Parathyroid adenoma (tissue), 2 donors: Measurements from ENCODE around the gene TTC27.

Experiments used
- H2AFZ ChIP-seq: fragments of 300-600 bp; sonication (generic); one replicate; pipeline ENCODE4 v1.7.0; 2017; ENCODE audit warnings: antibody characterized with exemption, mild to moderate bottlenecking
- H3K27ac ChIP-seq: fragments of 300-600 bp; sonication (generic); one replicate; pipeline ENCODE4 v1.7.0; 2017
- H3K27me3 ChIP-seq: fragments of 300-600 bp; sonication (generic); one replicate; pipeline ENCODE4 v1.7.0; 2017; ENCODE audit warnings: low read length; ENCODE audit not compliant: control insufficient read depth, insufficient read depth
- H3K36me3 ChIP-seq: fragments of 300-600 bp; sonication (generic); one replicate; pipeline ENCODE4 v1.7.0; 2017; ENCODE audit warnings: low read length; ENCODE audit not compliant: control insufficient read depth, insufficient read depth
- H3K4me1 ChIP-seq: fragments of 300-600 bp; sonication (generic); one replicate; pipeline ENCODE4 v1.7.0; 2017; ENCODE audit warnings: control low read depth
- H3K4me2 ChIP-seq: fragments of 300-600 bp; sonication (generic); one replicate; pipeline ENCODE4 v1.7.0; 2017; ENCODE audit warnings: low read length
- H3K4me3 ChIP-seq: fragments of 300-600 bp; sonication (generic); one replicate; pipeline ENCODE4 v1.7.0; 2017; ENCODE audit warnings: low read depth, low read length
- H3K79me2 ChIP-seq: fragments of 300-600 bp; sonication (generic); one replicate; pipeline ENCODE4 v1.7.0; 2017; ENCODE audit warnings: control low read depth
- H3K9ac ChIP-seq: fragments of 300-600 bp; sonication (generic); one replicate; pipeline ENCODE4 v1.7.0; 2017; ENCODE audit warnings: mild to moderate bottlenecking
- H3K9me3 ChIP-seq: fragments of 300-600 bp; sonication (generic); one replicate; pipeline ENCODE4 v1.7.0; 2017; ENCODE audit warnings: low read length; ENCODE audit not compliant: control insufficient read depth
- TF ChIP-seq, protein P1 (sequence below): fragments of 300-600 bp; sonication (generic); IDR thresholded peaks from one replicate; pipeline ENCODE4 v1.7.0; 2017; ENCODE audit warnings: antibody characterized with exemption, mild to moderate bottlenecking
- donor health status: primary hyperparathyroidism.

The TTC27 gene

DNA sequence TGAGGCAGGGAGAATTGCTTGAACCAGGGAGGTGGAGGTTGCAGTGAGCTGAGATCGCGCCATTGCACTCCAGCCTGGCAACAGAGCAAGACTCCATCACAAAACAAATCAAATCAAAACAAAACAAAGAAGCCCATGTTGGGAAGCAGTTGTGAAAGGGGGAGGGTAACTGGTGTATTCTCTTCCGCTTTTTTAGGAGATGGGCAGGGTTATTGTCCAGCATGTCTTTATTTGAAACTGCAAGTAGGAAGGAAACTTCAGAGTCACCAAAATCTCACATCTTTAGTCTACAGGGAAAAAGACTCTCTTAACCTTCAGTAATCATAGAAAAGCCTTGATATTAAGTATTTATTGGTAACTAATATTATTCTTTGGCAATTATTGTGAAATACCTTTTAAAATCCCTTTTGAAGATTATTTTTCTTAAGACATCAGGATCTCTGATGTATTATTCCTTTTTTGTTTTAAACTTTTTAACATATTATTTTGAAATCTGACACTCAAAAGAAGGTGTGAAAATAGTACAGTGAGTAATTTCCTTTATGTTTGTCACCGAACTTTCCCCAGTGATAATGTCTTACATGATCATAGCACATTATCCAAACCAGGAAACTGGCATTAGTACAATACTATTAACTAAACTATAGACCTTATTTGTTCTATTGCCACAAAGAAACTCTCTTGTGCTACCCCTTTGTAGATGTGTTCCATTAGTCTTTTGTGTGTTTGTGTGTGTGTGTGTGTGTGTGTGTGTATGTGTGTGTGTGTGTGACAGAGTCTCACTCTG, 234.6 kb downstream of the TTC27 start:
- Histone ChIP-seq H3K27me3 (no peaks in the 10 kb centered on the region), H2AFZ (no peak overlapping the region)

DNA sequence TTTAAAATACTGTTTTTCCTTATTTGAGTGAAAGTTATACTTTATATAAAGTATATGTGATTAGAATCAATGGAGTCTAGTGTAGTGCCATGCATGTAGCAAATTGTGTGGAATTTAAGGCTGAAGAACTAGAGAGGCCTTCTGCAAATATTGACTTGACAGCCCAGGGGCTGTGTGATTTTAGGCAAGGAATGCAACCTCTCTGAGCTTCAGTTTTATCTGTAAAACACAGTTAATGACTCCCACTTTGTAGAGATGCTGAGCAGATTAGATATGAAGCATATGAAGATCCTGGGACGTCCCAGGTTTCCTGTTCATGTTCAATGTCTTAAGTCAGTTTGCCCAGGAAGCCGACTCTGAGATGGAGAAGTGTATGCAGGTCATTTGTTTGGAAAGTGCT, 235.5 kb downstream of the TTC27 start:
- Histone ChIP-seq H3K4me2 (no peak overlapping the region), H3K4me3 (no peak overlapping the region), H3K9me3 (no peaks in the 10 kb centered on the region), H3K79me2 (no peaks in the 10 kb centered on the region), H3K9ac (no peak overlapping the region), H3K36me3 (no peaks in the 10 kb centered on the region), H3K27ac (no peak overlapping the region), H2AFZ (no peak overlapping the region), H3K27me3 (no peaks in the 10 kb centered on the region), H3K4me1 (no peaks in the 10 kb centered on the region)
- TF ChIP-seq, protein P1, sequence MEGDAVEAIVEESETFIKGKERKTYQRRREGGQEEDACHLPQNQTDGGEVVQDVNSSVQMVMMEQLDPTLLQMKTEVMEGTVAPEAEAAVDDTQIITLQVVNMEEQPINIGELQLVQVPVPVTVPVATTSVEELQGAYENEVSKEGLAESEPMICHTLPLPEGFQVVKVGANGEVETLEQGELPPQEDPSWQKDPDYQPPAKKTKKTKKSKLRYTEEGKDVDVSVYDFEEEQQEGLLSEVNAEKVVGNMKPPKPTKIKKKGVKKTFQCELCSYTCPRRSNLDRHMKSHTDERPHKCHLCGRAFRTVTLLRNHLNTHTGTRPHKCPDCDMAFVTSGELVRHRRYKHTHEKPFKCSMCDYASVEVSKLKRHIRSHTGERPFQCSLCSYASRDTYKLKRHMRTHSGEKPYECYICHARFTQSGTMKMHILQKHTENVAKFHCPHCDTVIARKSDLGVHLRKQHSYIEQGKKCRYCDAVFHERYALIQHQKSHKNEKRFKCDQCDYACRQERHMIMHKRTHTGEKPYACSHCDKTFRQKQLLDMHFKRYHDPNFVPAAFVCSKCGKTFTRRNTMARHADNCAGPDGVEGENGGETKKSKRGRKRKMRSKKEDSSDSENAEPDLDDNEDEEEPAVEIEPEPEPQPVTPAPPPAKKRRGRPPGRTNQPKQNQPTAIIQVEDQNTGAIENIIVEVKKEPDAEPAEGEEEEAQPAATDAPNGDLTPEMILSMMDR, result no peak

More for the DNA sequence above, 234.6 kb downstream of the TTC27 start:
- H3K4me2 ChIP-seq, result no peak overlapping the region
- no peaks in the 10 kb centered on the region for H3K79me2 ChIP-seq
- no peaks in the 10 kb centered on the region for H3K4me1 ChIP-seq
- H3K9me3 ChIP-seq, result no peaks in the 10 kb centered on the region
- no peaks in the 10 kb centered on the region for H3K36me3 ChIP-seq
- H3K4me3 ChIP-seq, result no peak overlapping the region
- no peak overlapping the region for H3K27ac ChIP-seq
- no peak overlapping the region for H3K9ac ChIP-seq
- TF ChIP-seq, protein P1, result no peak

DNA sequence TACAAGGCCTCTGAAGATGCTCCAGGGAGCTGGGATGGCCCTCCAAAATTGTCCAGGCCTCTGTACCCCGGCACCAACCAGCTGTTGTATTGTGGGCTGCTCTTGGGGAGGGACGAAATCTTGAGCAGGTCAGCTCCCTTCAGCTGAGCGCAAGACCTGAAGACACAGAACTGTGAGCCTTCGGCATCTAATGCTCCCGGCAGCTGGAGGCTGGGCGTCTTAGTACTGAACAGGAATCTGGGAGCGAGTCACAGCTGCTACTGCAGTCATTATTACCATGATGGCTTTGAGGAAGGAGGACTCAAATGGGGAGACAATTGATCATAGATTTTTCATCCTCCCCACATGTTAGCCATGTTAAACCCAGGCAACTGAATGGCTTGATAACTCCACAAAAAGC, 236.0 kb downstream of the TTC27 start:
- Histone ChIP-seq H3K9me3 (no peaks in the 10 kb centered on the region), H3K9ac (no peak overlapping the region), H2AFZ (no peak overlapping the region), H3K4me2 (no peak overlapping the region), H3K36me3 (no peaks in the 10 kb centered on the region), H3K4me1 (no peaks in the 10 kb centered on the region), H3K4me3 (no peak overlapping the region), H3K79me2 (no peaks in the 10 kb centered on the region), H3K27ac (no peak overlapping the region), H3K27me3 (no peaks in the 10 kb centered on the region)
- TF ChIP-seq, protein P1, result no peak

DNA sequence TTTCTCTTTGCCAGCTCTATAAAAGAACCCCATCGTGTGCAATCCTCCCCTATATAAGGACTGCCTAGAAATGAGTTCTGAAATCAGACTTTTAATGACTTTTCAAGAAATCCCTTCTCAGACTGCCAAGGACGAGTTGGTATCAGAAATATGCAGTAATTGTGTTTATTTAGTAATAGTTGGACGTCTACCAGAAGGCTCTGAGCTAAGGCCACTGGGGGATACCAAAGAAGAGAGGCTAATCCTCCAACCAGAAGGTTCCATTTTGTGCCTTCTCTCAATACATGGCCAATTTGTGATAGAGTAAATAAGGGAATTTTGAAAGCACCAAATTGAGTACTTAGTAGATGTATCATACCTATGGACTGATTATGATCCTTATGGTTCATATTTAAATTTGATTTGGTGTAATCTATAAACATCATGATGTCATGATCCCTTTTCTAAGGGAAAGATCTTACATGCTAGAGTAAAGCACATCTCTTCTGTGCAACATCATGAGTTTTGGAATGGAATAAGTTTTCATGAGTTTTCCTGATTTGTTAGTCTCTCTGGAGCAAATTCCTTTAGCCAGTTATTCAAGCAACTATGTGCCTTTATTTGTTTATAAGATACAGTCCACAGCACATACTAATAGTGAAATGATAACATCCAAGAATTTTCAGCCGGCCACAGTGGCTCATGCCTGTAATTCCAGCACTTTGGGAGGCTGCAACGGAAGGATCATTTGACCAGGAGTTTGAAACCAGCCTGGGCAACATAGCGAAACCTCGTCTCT, 236.7 kb downstream of the TTC27 start:
- H3K27ac ChIP-seq, result no peak overlapping the region
- no peak overlapping the region for H3K4me2 ChIP-seq
- no peak overlapping the region for H3K4me3 ChIP-seq
- no peaks in the 10 kb centered on the region for H3K79me2 ChIP-seq
- H3K36me3 ChIP-seq, result no peaks in the 10 kb centered on the region
- H3K4me1 ChIP-seq, result no peaks in the 10 kb centered on the region
- TF ChIP-seq, protein P1, result no peak
- no peaks in the 10 kb centered on the region for H3K9me3 ChIP-seq
- H3K9ac ChIP-seq, result no peak overlapping the region
- H2AFZ ChIP-seq, result no peak overlapping the region
- H3K27me3 ChIP-seq, result no peaks in the 10 kb centered on the region
